ENCODE results near the gene NSD1. TPM values are rescaled to one million over a fixed set of nuclear protein-coding genes. Genes with fewer than 3 reads are reported as not detected.

NSD1 gene
- total and polyA plus RNA-seq, 9 of the 15 experiments (the other 6 are each of a cell fraction or from before 2014, with no cell fraction given) = 3.8 to 51.0 (median 24.7) TPM

DNA sequence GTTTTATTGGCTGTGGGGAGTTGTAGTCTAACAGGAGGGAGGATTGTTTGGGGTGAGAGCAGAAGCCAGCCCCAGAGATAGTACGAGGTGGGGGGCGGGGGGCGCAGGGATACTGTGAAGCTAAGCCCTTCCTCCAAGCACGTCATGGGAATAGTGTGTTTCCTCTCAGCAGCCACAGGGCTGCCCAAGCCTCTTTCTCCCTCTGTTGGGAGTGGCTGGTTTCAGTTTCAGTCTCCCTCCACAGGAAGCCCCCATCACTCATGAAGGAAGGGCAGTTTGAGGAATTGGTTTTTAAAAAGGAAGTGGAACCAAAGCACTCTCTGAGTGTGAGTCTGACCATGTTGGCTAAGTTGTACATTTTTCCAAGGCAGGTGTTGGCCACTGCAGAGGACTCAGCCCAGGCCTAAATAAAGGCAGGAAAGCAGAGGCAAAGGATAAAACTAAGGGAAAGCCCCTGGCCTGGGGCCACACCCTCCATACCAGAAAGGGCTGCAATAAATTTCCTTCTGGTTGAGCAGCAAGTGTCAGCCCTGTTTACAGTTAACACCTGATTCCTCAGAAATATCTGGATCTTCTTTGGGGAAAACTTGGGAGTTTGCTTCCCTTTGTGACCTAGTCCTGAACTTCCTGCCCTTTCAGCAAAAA lies 166.8 kb downstream of the NSD1 start (continued):
- TF ChIP-seq, protein P1, sequence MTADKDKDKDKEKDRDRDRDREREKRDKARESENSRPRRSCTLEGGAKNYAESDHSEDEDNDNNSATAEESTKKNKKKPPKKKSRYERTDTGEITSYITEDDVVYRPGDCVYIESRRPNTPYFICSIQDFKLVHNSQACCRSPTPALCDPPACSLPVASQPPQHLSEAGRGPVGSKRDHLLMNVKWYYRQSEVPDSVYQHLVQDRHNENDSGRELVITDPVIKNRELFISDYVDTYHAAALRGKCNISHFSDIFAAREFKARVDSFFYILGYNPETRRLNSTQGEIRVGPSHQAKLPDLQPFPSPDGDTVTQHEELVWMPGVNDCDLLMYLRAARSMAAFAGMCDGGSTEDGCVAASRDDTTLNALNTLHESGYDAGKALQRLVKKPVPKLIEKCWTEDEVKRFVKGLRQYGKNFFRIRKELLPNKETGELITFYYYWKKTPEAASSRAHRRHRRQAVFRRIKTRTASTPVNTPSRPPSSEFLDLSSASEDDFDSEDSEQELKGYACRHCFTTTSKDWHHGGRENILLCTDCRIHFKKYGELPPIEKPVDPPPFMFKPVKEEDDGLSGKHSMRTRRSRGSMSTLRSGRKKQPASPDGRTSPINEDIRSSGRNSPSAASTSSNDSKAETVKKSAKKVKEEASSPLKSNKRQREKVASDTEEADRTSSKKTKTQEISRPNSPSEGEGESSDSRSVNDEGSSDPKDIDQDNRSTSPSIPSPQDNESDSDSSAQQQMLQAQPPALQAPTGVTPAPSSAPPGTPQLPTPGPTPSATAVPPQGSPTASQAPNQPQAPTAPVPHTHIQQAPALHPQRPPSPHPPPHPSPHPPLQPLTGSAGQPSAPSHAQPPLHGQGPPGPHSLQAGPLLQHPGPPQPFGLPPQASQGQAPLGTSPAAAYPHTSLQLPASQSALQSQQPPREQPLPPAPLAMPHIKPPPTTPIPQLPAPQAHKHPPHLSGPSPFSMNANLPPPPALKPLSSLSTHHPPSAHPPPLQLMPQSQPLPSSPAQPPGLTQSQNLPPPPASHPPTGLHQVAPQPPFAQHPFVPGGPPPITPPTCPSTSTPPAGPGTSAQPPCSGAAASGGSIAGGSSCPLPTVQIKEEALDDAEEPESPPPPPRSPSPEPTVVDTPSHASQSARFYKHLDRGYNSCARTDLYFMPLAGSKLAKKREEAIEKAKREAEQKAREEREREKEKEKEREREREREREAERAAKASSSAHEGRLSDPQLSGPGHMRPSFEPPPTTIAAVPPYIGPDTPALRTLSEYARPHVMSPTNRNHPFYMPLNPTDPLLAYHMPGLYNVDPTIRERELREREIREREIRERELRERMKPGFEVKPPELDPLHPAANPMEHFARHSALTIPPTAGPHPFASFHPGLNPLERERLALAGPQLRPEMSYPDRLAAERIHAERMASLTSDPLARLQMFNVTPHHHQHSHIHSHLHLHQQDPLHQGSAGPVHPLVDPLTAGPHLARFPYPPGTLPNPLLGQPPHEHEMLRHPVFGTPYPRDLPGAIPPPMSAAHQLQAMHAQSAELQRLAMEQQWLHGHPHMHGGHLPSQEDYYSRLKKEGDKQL (CRISPR knock-in tag; IDR thresholded peaks at IDR 0.05; ENCODE audit: borderline replicate concordance) = no peak
- TF ChIP-seq ZNF766 (CRISPR knock-in tag; conservative IDR thresholded peaks at IDR 0.05) = no peak
- TF ChIP-seq HNRNPUL1 (IDR thresholded peaks at IDR 0.05; ENCODE audit: low read length) = no peak
- no peak for TF ChIP-seq NFYB (IDR thresholded peaks at IDR 0.05; ENCODE audit: extremely low read depth, insufficient read length)
- TF ChIP-seq SMAD4 (CRISPR knock-in tag; conservative IDR thresholded peaks at IDR 0.05) = no peak
- TF ChIP-seq, protein P2, sequence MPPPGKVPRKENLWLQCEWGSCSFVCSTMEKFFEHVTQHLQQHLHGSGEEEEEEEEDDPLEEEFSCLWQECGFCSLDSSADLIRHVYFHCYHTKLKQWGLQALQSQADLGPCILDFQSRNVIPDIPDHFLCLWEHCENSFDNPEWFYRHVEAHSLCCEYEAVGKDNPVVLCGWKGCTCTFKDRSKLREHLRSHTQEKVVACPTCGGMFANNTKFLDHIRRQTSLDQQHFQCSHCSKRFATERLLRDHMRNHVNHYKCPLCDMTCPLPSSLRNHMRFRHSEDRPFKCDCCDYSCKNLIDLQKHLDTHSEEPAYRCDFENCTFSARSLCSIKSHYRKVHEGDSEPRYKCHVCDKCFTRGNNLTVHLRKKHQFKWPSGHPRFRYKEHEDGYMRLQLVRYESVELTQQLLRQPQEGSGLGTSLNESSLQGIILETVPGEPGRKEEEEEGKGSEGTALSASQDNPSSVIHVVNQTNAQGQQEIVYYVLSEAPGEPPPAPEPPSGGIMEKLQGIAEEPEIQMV (tag; conservative IDR thresholded peaks at IDR 0.05; ENCODE audit: low read depth) = no peak
- TF ChIP-seq NONO (IDR thresholded peaks at IDR 0.05; ENCODE audit: low read depth in 2 of 2, low read length in 1 of 2) = no peak
- TF ChIP-seq SOX6 (IDR thresholded peaks at IDR 0.05) = no peak
- no peak for TF ChIP-seq ZKSCAN1 (IDR thresholded peaks at IDR 0.05; ENCODE audit: low read depth, low read length)
- no peak for TF ChIP-seq NFE2 (IDR thresholded peaks at IDR 0.05; ENCODE audit: low read depth)
- TF ChIP-seq ZNF507 (tag; conservative IDR thresholded peaks at IDR 0.05) = no peak
- TF ChIP-seq ZFP1 (CRISPR knock-in tag; IDR thresholded peaks at IDR 0.05) = no peak
- TF ChIP-seq, protein P3, sequence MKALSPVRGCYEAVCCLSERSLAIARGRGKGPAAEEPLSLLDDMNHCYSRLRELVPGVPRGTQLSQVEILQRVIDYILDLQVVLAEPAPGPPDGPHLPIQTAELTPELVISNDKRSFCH (CRISPR knock-in tag; IDR thresholded peaks at IDR 0.05) = no peak
- TF ChIP-seq, protein P3 (tag; IDR thresholded peaks at IDR 0.05) = no peak
- TF ChIP-seq JUND (IDR thresholded peaks at IDR 0.05; ENCODE audit: borderline replicate concordance, low read depth, low read length) = peak; percentile 37
- no peak for TF ChIP-seq JUND (tag; IDR thresholded peaks at IDR 0.05; ENCODE audit: borderline replicate concordance, low read depth, low read length)
- TF ChIP-seq NUFIP1 (IDR thresholded peaks at IDR 0.05; ENCODE audit: partially characterized antibody) = no peak
- TF ChIP-seq HIVEP1 (CRISPR knock-in tag; IDR thresholded peaks at IDR 0.05) = no peak
- TF ChIP-seq ZNF146 (CRISPR knock-in tag; IDR thresholded peaks at IDR 0.05; ENCODE audit: unreplicated experiment) = no peak
- no peak for TF ChIP-seq FUS (optimal IDR thresholded peaks at IDR 0.05; ENCODE audit: low read depth, low read length)
- TF ChIP-seq, protein P4, sequence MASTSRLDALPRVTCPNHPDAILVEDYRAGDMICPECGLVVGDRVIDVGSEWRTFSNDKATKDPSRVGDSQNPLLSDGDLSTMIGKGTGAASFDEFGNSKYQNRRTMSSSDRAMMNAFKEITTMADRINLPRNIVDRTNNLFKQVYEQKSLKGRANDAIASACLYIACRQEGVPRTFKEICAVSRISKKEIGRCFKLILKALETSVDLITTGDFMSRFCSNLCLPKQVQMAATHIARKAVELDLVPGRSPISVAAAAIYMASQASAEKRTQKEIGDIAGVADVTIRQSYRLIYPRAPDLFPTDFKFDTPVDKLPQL (IDR thresholded peaks at IDR 0.05; ENCODE audit: extremely low read depth, insufficient read length) = no peak
- TF ChIP-seq MXI1 (IDR thresholded peaks at IDR 0.05; ENCODE audit: low read depth, low read length) = no peak

All from K562 (cell line).